ENCODE measurements around the gene C17orf58. TPM values are rescaled to one million over a fixed set of nuclear protein-coding genes. Genes with fewer than 3 reads are reported as not detected.
"Not testable (repeated sequence)": the region's sequence is repeated elsewhere in the genome, so short reads cannot be mapped to it uniquely, and the experiment has no call there.

C17orf58 gene
- total and polyA plus RNA-seq, 12 donors, result 3.1 to 10.0 (median 5.2) TPM

DNA sequence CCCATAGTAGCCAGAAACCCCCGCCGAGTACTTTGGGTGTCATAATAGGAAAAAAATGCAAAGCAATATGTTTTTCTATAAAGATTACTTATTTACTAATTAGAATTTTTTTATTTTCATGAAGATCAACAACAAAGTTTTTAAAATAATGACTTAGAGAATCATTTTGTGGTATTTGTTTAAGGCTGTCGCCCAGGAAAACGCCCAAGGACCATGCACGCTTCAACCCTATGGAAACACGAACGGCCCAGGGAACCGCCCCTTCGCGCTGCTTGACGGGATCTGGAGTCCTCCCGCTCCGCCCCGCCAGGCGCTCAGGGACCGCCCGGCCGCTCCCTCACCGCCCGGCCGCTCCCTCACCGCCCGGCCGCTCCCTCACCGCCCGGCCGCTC is 38.9 kb upstream of the C17orf58 start:
- Histone ChIP-seq H3K9me3 (no peaks in the 10 kb centered on the region), H3K27ac (peak overlapping the region in 3 of 10 donors; percentile 35 to 60 (median 46)), H3K27me3 (no peaks in the 10 kb centered on the region), H3K4me3 (peak overlapping the region in 9 of 10 donors; percentile 10 to 100 (median 51)), H3K4me1 (peaks cover 0 to 27% (median 20%) of the 10 kb centered on the region in 9 donors), H3K36me3 (peaks cover 0 to 33% (median 8%) of the 10 kb centered on the region in 9 donors)
- 3 to 4% methylated on average over 14 to 21 of the region's 27 CpGs for WGBS, 2 donors
- intact Hi-C loops (cut with DNase I), result loop anchor here in 2 of 10 donors (2.0 to 10.0 kb wide), 3 partner anchors 14 to 70 kb away; no protein-coding TSS in a partner anchor
- TF ChIP-seq, protein P1, sequence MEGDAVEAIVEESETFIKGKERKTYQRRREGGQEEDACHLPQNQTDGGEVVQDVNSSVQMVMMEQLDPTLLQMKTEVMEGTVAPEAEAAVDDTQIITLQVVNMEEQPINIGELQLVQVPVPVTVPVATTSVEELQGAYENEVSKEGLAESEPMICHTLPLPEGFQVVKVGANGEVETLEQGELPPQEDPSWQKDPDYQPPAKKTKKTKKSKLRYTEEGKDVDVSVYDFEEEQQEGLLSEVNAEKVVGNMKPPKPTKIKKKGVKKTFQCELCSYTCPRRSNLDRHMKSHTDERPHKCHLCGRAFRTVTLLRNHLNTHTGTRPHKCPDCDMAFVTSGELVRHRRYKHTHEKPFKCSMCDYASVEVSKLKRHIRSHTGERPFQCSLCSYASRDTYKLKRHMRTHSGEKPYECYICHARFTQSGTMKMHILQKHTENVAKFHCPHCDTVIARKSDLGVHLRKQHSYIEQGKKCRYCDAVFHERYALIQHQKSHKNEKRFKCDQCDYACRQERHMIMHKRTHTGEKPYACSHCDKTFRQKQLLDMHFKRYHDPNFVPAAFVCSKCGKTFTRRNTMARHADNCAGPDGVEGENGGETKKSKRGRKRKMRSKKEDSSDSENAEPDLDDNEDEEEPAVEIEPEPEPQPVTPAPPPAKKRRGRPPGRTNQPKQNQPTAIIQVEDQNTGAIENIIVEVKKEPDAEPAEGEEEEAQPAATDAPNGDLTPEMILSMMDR (IDR thresholded peaks at IDR 0.05), result no peak
- ATAC-seq (peak; percentile 92 to 96 (median 95)), DNase-seq (peak; percentile 94)

DNA sequence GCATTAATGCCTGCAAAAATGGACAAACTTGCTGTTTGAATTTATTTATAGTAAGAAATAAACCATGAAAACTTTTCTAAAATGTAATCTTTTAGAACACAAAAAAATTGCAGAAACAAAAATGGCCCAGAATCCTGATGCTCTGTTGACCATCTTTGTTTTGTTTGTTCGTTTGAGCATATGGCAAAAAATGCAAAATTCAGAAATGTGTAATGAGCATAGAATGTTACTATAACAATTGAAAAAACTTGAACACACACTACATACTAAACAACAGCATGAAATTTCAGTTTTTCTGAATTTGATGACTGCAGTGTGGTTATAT is 38.1 kb upstream of the C17orf58 start:
- peaks cover 0 to 26% (median 8%) of the 10 kb centered on the region in 9 donors for H3K36me3 ChIP-seq
- H3K27me3 ChIP-seq, result no peaks in the 10 kb centered on the region
- H3K27ac ChIP-seq, result peak overlapping the region in 2 of 10 donors; percentile 2 to 36
- H3K4me1 ChIP-seq, result peaks cover 0 to 27% (median 20%) of the 10 kb centered on the region in 9 donors
- peak overlapping the region in 2 of 10 donors; percentile 51 to 100 for H3K4me3 ChIP-seq
- DNase-seq (no peak), ATAC-seq (no peak)
- intact Hi-C loops (cut with DNase I), result loop anchor here in 2 of 10 donors (2.0 to 10.0 kb wide), 2 partner anchors 14 to 70 kb away; no protein-coding TSS in a partner anchor
- no peaks in the 10 kb centered on the region for H3K9me3 ChIP-seq
- TF ChIP-seq, protein P1 (IDR thresholded peaks at IDR 0.05), result no peak
- WGBS, 2 donors, result 48 to 52% methylated on average over 1 of the region's 1 CpG

DNA sequence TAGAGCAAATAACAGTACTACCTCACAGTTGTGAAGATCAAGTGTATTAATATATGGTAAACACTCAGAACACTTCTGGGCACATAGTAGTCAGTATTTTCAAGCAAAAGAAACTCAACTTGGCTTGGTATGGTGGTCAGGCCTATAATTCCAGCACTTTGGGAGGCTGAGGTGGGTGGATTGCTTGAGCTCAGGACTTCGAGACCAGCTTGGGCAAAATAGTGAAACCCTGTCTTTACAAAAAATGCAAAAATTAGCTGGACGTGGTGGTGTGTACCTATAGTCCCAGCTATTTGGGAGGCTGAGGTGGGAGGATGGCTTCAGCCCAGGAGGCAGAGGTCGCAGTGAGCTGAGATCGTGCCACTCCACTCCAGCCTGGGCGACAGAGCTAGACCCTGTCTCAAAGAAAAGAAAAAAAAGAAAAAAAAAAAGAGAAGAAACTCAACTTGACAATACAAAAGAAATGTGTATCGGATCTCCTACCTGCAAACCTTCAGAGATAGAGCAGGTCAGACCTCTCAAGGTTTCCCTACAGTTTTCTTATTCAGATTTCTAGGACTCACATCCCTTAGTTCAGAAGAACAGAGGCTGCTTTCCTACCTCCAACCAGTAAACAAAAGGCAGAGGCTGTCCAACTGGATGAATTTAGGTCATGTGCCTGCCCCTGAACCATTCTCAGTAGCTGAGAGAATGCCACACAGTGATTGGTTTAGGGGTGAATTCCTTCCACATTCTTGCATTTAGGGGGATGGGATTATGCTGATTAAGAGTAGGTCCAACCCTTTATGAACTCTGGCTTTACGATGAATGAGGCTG is 37.6 kb upstream of the C17orf58 start:
- ATAC-seq, result peak in 3 of 8 donors; percentile 22 to 43 (median 40)
- WGBS, 2 donors, result 69 to 70% methylated on average over 7 of the region's 7 CpGs
- Histone ChIP-seq H3K27me3 (no peaks in the 10 kb centered on the region), H3K27ac (peak overlapping the region in 4 of 10 donors; percentile 2 to 36 (median 27)), H3K9me3 (no peaks in the 10 kb centered on the region), H3K4me1 (peaks cover 0 to 27% (median 20%) of the 10 kb centered on the region in 9 donors), H3K36me3 (peaks cover 0 to 20% (median 5%) of the 10 kb centered on the region in 9 donors), H3K4me3 (no peak overlapping the region)
- intact Hi-C loops (cut with DNase I), result loop anchor here in 2 of 10 donors (2.0 to 10.0 kb wide), 2 partner anchors 13 to 71 kb away; no protein-coding TSS in a partner anchor
- DNase-seq, result peak in 1 of 2 donors; percentile 13
- TF ChIP-seq, protein P1 (IDR thresholded peaks at IDR 0.05), result no peak

DNA sequence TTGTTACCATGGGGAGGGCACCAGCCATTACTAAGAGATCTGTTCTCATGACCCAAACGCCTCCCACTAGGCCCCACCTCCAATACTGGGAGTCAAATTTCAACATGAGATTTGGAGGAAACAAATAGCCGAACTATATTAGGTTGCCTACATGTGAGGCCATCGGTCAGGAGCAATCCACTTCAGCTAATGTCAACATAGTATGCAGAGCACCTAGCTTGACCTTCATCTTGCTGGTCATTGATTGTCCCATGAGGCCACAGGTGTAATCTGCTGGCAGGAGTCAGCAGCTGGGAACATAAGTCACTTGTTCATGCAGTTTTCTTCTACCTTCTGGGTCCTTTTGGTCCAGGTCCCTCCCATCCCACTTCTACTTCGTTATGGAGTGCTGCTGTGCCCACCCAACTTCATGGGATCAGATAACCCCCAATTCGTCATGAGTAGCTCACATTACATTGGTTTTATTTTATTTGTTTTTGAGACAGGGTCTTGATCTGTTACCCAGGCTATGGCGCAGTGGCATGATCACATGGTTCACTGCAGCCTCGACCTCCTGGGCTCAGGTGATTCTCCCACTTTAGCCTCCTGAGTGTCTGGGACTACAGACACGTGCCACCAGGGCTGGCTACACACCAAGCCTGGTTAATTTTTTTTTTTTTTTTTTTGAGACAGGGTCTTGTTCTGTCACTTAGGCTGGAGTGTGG is 33.4 kb upstream of the C17orf58 start:
- Histone ChIP-seq H3K27ac (no peak overlapping the region), H3K9me3 (no peaks in the 10 kb centered on the region), H3K4me1 (peaks cover 0 to 7% (median 3%) of the 10 kb centered on the region in 9 donors), H3K36me3 (no peaks in the 10 kb centered on the region), H3K4me3 (no peak overlapping the region), H3K27me3 (no peaks in the 10 kb centered on the region)
- DNase-seq (no peak), ATAC-seq (no peak)
- WGBS, 2 donors, result 71 to 72% methylated on average over 8 of the region's 8 CpGs
- intact Hi-C loops (cut with DNase I), result loop anchor here in 1 of 10 donors (10.0 kb wide), 1 partner anchor 75 kb away; no protein-coding TSS in a partner anchor
- TF ChIP-seq, protein P1 (IDR thresholded peaks at IDR 0.05), result no peak

DNA sequence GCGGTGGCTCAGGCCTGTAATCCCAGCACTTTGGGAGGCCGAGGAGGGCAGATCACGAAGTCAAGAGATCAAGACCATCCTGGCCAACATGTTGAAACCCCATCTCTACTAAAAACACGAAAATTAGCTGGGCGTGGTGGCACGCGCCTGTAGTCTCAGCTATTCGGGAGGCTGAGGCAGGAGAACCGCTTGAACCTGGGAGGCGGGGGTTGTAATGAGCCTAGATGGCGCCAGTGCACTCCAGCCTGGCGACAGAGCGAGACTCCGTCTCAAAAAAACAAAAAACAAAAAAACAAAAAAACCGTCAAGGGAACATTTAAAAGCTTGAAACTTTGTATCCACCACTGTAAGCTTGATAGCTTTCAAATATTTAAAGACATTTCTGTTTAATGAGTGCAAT is 26.3 kb upstream of the C17orf58 start:
- DNase-seq; H3K27me3 ChIP-seq; H3K36me3 ChIP-seq; ATAC-seq; H3K4me3 ChIP-seq; H3K27ac ChIP-seq; H3K9me3 ChIP-seq; H3K4me1 ChIP-seq; intact Hi-C loops (cut with DNase I): not testable (repeated sequence)
- WGBS, 2 donors, result 91 to 93% methylated on average over 15 of the region's 15 CpGs
